ENCODE data around the gene ALDOB. TPM values are rescaled to one million over a fixed set of nuclear protein-coding genes. Genes with fewer than 3 reads are reported as not detected.

Gene ALDOB
- total RNA-seq, 4 donors from 2014 or later: not detected

DNA sequence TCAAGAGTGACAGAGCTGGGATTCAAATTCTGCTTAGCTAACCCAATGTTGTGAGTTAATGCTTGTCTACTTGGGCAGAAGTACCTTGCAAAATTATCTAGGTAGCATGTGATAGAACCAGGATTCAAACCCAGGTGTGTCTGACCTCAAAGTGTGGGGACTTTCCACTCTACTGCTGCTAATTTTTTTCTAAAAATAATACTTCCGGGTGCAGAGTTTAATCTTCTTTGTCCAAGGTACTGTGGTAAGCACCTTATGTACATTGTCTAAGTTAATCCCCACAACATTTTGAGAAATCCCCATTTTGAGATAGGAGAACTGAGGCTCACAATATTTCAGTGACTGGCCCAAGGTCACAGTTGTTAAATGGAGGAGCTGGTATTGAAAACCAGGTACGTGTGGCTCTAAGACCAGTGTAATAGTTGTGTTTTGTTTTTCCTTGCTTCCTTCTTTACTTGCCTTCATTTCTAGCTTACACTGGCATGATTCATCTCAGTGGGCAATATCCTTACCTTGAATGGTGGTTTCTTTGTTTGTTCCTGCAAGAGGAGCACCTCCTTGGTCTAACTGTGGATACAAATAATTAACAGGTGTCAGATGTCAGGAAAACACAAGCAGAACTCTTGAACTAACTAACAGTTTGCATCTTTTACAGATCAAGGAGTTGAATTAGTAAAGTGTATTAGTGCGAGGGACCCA lies 7.5 kb downstream of the ALDOB start:
- TF ChIP-seq, protein P1, sequence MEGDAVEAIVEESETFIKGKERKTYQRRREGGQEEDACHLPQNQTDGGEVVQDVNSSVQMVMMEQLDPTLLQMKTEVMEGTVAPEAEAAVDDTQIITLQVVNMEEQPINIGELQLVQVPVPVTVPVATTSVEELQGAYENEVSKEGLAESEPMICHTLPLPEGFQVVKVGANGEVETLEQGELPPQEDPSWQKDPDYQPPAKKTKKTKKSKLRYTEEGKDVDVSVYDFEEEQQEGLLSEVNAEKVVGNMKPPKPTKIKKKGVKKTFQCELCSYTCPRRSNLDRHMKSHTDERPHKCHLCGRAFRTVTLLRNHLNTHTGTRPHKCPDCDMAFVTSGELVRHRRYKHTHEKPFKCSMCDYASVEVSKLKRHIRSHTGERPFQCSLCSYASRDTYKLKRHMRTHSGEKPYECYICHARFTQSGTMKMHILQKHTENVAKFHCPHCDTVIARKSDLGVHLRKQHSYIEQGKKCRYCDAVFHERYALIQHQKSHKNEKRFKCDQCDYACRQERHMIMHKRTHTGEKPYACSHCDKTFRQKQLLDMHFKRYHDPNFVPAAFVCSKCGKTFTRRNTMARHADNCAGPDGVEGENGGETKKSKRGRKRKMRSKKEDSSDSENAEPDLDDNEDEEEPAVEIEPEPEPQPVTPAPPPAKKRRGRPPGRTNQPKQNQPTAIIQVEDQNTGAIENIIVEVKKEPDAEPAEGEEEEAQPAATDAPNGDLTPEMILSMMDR (IDR thresholded peaks at IDR 0.05): no peak
- no peak for TF ChIP-seq POLR2A (IDR thresholded peaks at IDR 0.05)
- Histone ChIP-seq H3K36me3 (no peaks in the 10 kb centered on the region), H3K27ac (no peak overlapping the region), H3K27me3 (no peaks in the 10 kb centered on the region), H3K4me1 (no peaks in the 10 kb centered on the region), H3K9me3 (no peaks in the 10 kb centered on the region), H3K4me3 (no peak overlapping the region)
- 73 to 78% methylated on average over 3 of the region's 3 CpGs for WGBS, 2 donors
- intact Hi-C loops (cut with DNase I): no loop called here
- no peak for DNase-seq

DNA sequence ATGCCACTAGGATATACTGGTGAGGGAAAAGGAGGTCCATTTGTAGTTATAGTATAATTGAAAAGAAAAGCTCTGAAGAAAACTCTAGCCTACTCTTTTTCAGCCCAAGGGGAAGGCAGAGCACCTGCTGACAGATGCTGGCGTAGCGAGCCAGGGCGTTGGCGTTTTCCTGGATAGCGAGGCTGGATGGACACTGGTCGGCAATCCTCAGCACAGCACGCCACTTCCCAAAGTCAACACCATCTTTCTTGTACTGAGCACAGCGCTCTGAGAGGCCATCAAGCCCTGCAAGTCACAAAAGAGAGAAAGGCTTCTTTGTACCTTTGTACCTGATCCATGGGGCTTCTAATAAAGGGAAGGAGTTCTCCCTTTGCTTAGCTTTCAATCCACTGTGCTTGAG lies 8.2 kb downstream of the ALDOB start:
- Histone ChIP-seq H3K9me3 (no peaks in the 10 kb centered on the region), H3K27ac (no peak overlapping the region), H3K36me3 (no peaks in the 10 kb centered on the region), H3K4me1 (no peaks in the 10 kb centered on the region), H3K4me3 (no peak overlapping the region), H3K27me3 (no peaks in the 10 kb centered on the region)
- DNase-seq: no peak
- WGBS, 2 donors: 79 to 81% methylated on average over 6 to 8 of the region's 8 CpGs
- intact Hi-C loops (cut with DNase I): no loop called here
- TF ChIP-seq, protein P1 (IDR thresholded peaks at IDR 0.05): no peak
- no peak for TF ChIP-seq POLR2A (IDR thresholded peaks at IDR 0.05)

DNA sequence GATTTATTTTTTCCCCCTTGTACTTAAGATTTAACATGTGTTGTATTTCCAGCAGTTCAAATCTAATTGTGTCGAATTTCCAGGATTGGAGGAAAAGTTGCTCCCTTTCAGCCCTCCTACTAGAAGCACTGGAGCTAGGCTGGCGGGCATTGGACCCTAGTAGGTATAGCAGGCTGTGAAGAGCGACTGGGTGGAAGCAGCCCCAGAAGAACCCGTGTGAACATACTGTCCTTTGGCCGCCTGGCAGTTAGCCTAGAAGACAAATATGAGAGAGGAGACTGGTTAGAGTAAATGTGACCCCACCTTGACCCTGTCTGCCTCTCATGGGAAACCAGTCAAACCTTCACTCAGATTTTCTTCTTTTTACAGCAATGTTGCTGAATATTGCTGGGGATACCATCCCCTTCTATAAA lies 13.9 kb downstream of the ALDOB start:
- Histone ChIP-seq H3K27ac (no peak overlapping the region), H3K36me3 (no peaks in the 10 kb centered on the region), H3K9me3 (peaks cover 0 to 13% (median 13%) of the 10 kb centered on the region in 3 donors), H3K4me3 (no peak overlapping the region), H3K4me1 (no peaks in the 10 kb centered on the region), H3K27me3 (no peaks in the 10 kb centered on the region)
- WGBS, 2 donors: 71 to 82% methylated on average over 4 to 5 of the region's 5 CpGs
- TF ChIP-seq, protein P1 (IDR thresholded peaks at IDR 0.05): no peak
- no peak for TF ChIP-seq POLR2A (IDR thresholded peaks at IDR 0.05)
- intact Hi-C loops (cut with DNase I): no loop called here
- DNase-seq: no peak

DNA sequence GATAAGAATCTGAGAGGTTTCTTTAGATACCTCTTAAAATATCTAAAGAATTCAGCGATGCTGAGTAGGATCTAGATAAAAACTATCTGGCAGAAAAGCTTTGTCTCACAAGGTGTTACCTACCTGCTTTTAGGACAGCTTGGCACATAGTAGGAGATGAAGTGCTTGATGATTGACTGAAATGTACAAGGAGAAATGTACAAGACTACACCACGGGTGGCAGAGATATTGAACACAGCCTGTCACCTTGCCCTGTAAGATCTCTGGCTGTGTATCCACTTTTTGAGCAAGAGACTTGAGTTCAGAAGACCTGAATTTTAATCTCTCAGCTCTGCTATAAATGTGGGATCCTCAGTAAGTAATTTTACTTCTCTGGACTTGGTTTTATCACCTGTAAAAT lies 15.7 kb downstream of the ALDOB start:
- Histone ChIP-seq H3K27ac (no peak overlapping the region), H3K9me3 (peaks cover 0 to 23% (median 13%) of the 10 kb centered on the region in 3 donors), H3K36me3 (no peaks in the 10 kb centered on the region), H3K27me3 (no peaks in the 10 kb centered on the region), H3K4me1 (no peaks in the 10 kb centered on the region), H3K4me3 (no peak overlapping the region)
- no peak for DNase-seq
- intact Hi-C loops (cut with DNase I): no loop called here
- TF ChIP-seq, protein P1 (IDR thresholded peaks at IDR 0.05): no peak
- no peak for TF ChIP-seq POLR2A (IDR thresholded peaks at IDR 0.05)
- 68 to 90% methylated on average over 2 of the region's 2 CpGs for WGBS, 2 donors

DNA sequence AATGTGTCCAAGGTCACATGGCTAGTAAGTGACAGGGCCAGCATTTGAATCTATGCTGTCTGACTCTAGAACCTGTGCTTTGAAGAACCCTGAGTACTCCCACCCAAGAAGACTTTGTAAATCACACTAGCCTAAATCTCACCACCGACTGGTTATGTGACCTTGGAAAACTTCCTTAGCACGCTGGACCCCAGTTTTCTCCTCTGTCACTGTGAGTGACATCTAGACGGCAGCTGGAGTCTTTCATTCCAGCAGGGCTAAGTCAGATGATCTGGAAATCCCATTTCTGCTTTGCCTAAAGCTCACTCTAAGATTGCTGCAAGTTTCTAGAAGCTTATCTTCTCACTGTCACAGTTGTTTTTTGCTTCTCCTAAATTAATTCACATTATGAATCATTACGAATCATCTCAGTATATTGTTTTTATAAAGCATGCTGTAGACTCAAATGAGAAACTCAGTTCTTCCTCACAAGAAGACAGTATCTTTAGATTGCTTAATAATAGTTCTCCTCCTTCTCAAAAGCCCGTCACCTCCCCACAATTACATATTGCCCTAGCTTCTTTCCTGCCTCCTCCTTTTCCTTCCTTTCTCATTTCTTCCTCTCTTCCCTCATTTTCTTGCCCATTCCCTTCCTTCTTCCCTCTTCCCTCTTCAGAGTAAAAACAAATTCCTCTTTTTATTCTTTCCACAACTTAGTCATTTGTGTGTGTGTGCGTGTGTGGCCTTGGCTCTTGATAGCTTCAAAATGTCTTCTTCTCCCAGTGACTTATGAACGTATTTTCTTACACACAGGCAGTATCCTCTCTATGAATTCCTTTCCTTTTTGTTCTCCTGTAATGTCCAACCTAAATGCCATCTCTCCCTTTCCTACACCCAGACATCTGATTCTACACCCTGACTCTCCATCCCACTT lies 16.8 kb downstream of the ALDOB start:
- H3K9me3 ChIP-seq: peaks cover 0 to 33% (median 14%) of the 10 kb centered on the region in 3 donors
- WGBS, 2 donors: 56 to 58% methylated on average over 7 of the region's 7 CpGs

More for the DNA sequence above, 16.8 kb downstream of the ALDOB start:
- H3K27me3 ChIP-seq: no peaks in the 10 kb centered on the region
- no peak overlapping the region for H3K4me3 ChIP-seq
- TF ChIP-seq POLR2A (IDR thresholded peaks at IDR 0.05): no peak
- TF ChIP-seq, protein P1 (IDR thresholded peaks at IDR 0.05): no peak
- intact Hi-C loops (cut with DNase I): no loop called here
- no peak overlapping the region for H3K27ac ChIP-seq
- H3K4me1 ChIP-seq: no peaks in the 10 kb centered on the region
- no peaks in the 10 kb centered on the region for H3K36me3 ChIP-seq
- no peak for DNase-seq

Data from esophagus squamous epithelium (tissue), 5 donors.